GM20000 (cell line): ENCODE data around the gene TMPRSS13.

ENCODE experiments used
- DNase-seq: peaks from one replicate; pipeline ENCODE4 v3.0.0; 2012; ENCODE audit warnings: low spot score
- TF ChIP-seq, protein P1 (sequence below): IDR thresholded peaks from 2 replicates; pipeline ENCODE4 v1.5.1; 2012; ENCODE audit warnings: mild to moderate bottlenecking, control low read depth; ENCODE audit errors: extremely low read depth, missing control alignments

Gene TMPRSS13

DNA sequence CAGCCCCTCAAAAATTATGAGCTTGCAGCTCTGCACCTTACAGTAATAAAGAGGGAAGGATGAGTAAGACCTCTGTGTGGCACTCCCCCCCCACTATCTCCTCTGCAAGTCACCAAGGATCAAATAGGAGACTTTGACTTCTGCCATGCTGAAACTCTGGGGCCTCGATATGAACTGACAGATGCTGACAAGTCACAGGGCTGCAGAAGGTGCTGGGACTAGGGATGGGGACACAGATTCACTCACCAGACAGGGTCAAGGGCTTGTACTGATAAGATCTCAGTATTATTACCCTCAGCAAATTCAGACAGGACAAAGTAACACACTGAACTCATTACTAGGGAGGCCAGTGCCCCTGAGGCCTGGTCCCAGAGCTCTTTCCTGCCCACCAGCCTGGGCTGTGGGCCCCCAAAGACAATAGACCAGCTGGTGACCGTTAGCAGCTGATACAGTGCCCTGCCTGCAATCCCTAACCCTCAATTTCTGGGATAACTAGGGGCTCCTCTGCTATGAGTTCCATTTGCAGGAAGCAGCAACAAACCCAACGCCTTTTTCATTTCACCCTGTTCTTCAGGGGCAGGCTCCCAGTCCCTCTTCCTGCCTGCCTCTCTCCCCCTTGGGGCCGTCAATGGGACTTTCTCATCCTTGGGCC, 20.1 kb downstream of the TMPRSS13 start:
- no peak for DNase-seq
- TF ChIP-seq, protein P1, sequence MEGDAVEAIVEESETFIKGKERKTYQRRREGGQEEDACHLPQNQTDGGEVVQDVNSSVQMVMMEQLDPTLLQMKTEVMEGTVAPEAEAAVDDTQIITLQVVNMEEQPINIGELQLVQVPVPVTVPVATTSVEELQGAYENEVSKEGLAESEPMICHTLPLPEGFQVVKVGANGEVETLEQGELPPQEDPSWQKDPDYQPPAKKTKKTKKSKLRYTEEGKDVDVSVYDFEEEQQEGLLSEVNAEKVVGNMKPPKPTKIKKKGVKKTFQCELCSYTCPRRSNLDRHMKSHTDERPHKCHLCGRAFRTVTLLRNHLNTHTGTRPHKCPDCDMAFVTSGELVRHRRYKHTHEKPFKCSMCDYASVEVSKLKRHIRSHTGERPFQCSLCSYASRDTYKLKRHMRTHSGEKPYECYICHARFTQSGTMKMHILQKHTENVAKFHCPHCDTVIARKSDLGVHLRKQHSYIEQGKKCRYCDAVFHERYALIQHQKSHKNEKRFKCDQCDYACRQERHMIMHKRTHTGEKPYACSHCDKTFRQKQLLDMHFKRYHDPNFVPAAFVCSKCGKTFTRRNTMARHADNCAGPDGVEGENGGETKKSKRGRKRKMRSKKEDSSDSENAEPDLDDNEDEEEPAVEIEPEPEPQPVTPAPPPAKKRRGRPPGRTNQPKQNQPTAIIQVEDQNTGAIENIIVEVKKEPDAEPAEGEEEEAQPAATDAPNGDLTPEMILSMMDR: no peak

DNA sequence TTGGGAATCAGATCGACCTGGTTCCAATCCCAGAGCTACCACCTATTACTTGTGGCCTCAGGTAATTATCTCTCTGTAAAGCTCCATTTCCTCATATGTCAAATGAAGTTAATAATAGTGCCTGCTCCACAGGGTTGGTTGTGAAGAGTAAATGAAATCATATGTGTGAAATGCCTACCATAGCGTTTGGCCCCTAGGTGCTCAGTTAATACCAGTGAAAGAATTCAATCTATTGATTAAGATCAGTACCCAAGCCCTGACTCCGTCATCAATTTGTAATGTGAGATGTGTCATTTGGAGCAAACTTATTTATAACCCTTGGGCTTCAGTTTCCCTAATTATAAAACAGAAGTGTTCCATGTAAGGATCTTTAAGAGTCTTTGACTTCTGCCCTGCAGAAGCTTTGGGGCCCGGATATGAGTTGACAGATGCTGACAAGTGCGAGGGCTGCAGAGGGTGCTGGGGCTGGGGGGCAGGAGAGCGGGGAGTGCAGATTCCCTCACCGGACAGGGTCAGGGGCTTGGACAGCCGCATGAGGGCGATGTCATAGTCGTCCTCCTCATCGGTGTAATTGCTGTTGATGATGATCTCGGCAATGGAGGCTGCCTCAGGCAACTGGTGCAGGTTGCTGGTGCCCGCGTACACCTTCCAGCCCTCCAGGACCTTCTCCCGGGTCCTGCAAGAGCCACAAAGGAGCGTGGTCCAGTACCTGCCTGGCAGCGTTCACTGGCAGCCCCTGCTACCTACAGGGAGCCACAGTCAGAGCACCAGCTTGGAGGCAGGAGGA, 20.9 kb downstream of the TMPRSS13 start:
- TF ChIP-seq, protein P1: no peak
- DNase-seq: no peak

- TF ChIP-seq, protein P1: no peak
- DNase-seq: peak; percentile 42
These were observed 21.7 kb downstream of the TMPRSS13 start for GRCh38 chr11:117907276-117908108.

GRCh38 chr11:117906710-117907109, 22.5 kb downstream of the TMPRSS13 start:
- DNase-seq: no peak
- TF ChIP-seq, protein P1: no peak

DNA sequence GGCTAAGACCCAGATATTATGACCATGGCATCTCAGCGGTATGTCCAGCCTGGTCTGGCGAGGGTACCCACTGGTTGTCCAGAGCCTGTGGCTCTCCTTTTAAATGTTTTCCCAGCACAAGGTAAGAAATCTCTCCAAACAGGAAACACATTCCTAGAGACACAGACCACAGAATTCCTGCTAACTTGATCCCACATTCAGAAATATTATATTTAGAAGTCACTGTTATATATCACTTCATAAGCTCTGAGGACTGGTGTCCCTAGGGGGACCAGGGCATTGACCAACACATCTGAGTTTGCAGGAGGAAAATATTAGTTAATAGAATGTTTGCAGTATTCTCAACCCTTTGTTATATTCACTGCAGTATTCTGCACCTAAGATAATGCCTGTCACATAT, 23.1 kb downstream of the TMPRSS13 start:
- DNase-seq: no peak
- TF ChIP-seq, protein P1: no peak

DNA sequence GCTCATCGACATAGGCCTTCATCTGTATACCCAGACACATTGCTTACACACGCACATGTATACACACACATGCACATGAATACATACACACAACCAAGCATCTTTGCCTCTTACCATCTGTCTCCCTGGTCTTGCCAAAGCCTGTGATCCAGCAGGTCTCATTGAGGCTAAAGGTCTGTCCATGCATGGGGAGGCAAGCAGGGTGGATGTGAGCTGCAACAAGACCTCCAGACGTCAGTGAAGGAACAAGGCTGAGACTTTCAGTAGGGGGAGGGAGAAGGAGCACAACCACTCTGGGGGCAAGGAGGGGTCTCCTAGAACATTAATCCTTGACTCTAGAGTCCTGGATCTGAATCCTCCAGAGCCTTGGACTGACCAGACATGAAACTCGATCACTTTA, 23.7 kb downstream of the TMPRSS13 start:
- DNase-seq: no peak
- TF ChIP-seq, protein P1: no peak
